Keratinocyte (primary cell): Measurements from ENCODE around the gene ZBTB32.
"Not testable (repeated sequence)": the region's sequence is repeated elsewhere in the genome, so short reads cannot be mapped to it uniquely, and the experiment has no call there.

Source experiments
- CTCF ChIP-seq, 3 experiments: IDR thresholded peaks in 1 of 3; conservative IDR thresholded peaks in 1 of 3; optimal IDR thresholded peaks in 1 of 3; 2 replicates in 2 of 3; 3 replicates in 1 of 3; pipeline versions ENCODE3 to v1.5.1; 2011; ENCODE audit warnings: low read length in 3 of 3, mild to moderate bottlenecking in 3 of 3, moderate library complexity in 2 of 3, control low read depth in 1 of 3, inconsistent platforms in 1 of 3; ENCODE audit not compliant: insufficient read depth in 2 of 3; ENCODE audit errors: extremely low read depth in 1 of 3
- EZH2 ChIP-seq: IDR thresholded peaks from one replicate; pipeline ENCODE4 v1.6.1; 2012; ENCODE audit warnings: inconsistent platforms, mild to moderate bottlenecking, low read length, moderate library complexity

DNA sequence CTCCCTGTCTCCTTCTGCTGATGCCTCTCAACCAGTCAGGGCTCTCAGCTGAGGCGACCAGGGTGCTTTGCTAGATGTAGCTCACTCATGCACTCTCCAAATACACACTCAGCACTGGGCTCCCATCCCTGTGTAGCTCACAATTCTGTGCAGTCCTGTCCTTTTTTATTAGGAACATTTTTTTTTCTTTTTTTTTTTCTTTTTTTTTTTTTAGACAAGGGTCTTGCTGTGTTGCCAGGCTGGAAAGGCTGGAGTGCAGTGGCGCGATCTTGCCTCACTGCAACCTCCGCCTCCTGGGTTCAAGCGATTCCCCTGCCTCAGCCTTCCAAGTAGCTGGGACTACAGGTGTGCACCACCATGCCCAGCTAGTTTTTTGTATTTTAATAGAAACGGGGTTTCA, 49.5 kb upstream of the ZBTB32 start:
- TF ChIP-seq CTCF (optimal IDR thresholded peaks at IDR 0.05 in 1 of 3, IDR thresholded peaks at IDR 0.05 in 1 of 3, conservative IDR thresholded peaks at IDR 0.05 in 1 of 3; ENCODE audit: extremely low read depth in 1 of 3, insufficient read depth in 2 of 3, low read length in 3 of 3); EZH2: not testable (repeated sequence)
